ENCODE results near the gene DIP2A.

DNA sequence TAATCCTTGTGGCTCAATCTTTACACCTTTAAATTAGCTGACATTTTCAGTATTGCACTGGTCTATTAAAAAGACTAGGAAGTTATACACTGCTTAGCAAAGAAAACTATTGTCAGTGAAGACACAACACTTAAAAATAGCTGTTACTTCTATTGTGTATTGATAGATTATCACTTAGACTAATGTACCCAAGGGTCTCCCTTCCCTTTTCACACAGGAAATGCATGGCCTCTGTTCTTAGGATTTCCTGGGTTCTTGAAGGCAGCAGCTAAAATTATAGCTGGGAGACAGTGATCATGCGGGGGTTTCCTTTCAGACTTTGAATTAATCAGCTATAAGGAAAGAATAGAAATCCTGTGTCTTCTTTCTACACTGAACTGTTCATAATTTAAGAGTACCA is 12.8 kb downstream of the DIP2A start:
- TF ChIP-seq, protein P1, sequence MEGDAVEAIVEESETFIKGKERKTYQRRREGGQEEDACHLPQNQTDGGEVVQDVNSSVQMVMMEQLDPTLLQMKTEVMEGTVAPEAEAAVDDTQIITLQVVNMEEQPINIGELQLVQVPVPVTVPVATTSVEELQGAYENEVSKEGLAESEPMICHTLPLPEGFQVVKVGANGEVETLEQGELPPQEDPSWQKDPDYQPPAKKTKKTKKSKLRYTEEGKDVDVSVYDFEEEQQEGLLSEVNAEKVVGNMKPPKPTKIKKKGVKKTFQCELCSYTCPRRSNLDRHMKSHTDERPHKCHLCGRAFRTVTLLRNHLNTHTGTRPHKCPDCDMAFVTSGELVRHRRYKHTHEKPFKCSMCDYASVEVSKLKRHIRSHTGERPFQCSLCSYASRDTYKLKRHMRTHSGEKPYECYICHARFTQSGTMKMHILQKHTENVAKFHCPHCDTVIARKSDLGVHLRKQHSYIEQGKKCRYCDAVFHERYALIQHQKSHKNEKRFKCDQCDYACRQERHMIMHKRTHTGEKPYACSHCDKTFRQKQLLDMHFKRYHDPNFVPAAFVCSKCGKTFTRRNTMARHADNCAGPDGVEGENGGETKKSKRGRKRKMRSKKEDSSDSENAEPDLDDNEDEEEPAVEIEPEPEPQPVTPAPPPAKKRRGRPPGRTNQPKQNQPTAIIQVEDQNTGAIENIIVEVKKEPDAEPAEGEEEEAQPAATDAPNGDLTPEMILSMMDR (IDR thresholded peaks at IDR 0.05; ENCODE audit: low read length), result no peak
- no peak for TF ChIP-seq EZH2 (optimal IDR thresholded peaks at IDR 0.05; ENCODE audit: low read depth, low read length)

Measured in MM.1S (cell line).